Peyer's patch (tissue), 4 donors: Measurements from ENCODE around the gene FMN1. TPM values are rescaled to one million over a fixed set of nuclear protein-coding genes. Genes with fewer than 3 reads are reported as not detected.

Experiments used
- DNase-seq, 3 donors: peaks; one replicate each; pipeline ENCODE4 v3.0.0-alpha.2; 2017 to 2019
- H3K27ac ChIP-seq, 4 donors: fragments of 200-600 bp; sonication (generic); one replicate each; pipeline ENCODE4 v1.5.1; 2016 to 2019
- H3K27me3 ChIP-seq, 2 donors: fragments of 200-600 bp; sonication (generic); one replicate each; pipeline ENCODE4 v1.5.1; 2019
- H3K36me3 ChIP-seq, 3 donors: fragments of 200-600 bp; sonication (generic); one replicate each; pipeline ENCODE4 v1.5.1; 2016 to 2019
- H3K4me1 ChIP-seq, 4 donors: fragments of 200-600 bp; sonication (generic); one replicate each; pipeline ENCODE4 v1.5.1; 2016 to 2019
- H3K4me3 ChIP-seq, 4 donors: fragments of 200-600 bp; sonication (generic); 1 replicate in 3 of 4; 2 replicates in 1 of 4; pipeline ENCODE4 v1.5.1; 2016 to 2019; ENCODE audit warnings: mild to moderate bottlenecking in 1 of 4
- H3K9me3 ChIP-seq, 4 donors: fragments of 200-600 bp; sonication (generic); one replicate each; pipeline ENCODE4 v1.5.1; 2016 to 2019; ENCODE audit warnings: mild to moderate bottlenecking in 1 of 4
- POLR2A ChIP-seq, 2 donors: fragments of 450-650 bp; IDR thresholded peaks; one replicate each; pipeline ENCODE4 v1.5.1; 2017; ENCODE audit warnings: antibody characterized with exemption in 2 of 2, mild to moderate bottlenecking in 2 of 2, moderate library complexity in 2 of 2
- total RNA-seq, 4 donors: library from RNA; depleted of rRNA; stranded (reverse); fragments of >200 nt; gene quantifications; one replicate each; pipeline ENCODE4 v1.1.0, GENCODE V29; 2016
- TF ChIP-seq, protein P1 (sequence below), 6 experiments: fragments of 450-650 bp in 4 of 6; fragments of 200-600 bp in 2 of 6; sonication (generic) in 1 of 6; IDR thresholded peaks; one replicate each; pipeline ENCODE4 v1.5.1; 2017 to 2019; ENCODE audit warnings: antibody characterized with exemption in 6 of 6, mild to moderate bottlenecking in 3 of 6, moderate library complexity in 1 of 6

FMN1 gene
- total RNA-seq, 4 donors from 2014 or later = 15.4 to 57.8 (median 29.1) TPM

DNA sequence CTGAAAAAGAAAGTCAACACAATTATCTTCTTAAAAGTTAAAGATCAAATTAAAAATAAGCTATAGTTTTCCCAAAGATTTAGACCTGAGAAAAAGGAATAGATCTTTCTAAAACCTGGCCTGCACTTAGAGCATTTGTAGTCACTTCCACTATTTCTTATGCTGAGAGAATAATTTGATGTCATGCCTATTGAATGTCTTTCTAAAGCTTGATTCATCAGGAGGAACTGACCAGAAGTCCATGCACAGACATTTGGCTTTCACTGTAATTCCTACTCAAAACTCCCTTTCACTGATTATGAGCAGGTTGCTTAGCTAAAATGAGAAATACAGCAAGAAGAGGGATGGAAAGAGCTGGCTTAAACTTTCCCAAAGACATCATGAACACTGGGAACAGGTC lies 472.4 kb downstream of the FMN1 start:
- Histone ChIP-seq H3K4me1 (peaks cover 0 to 22% (median 0%) of the 10 kb centered on the region in 4 donors), H3K36me3 (no peaks in the 10 kb centered on the region), H3K9me3 (no peaks in the 10 kb centered on the region), H3K27me3 (peaks cover 0 to 12% of the 10 kb centered on the region in 2 donors), H3K4me3 (no peak overlapping the region), H3K27ac (no peak overlapping the region)
- TF ChIP-seq, protein P1, sequence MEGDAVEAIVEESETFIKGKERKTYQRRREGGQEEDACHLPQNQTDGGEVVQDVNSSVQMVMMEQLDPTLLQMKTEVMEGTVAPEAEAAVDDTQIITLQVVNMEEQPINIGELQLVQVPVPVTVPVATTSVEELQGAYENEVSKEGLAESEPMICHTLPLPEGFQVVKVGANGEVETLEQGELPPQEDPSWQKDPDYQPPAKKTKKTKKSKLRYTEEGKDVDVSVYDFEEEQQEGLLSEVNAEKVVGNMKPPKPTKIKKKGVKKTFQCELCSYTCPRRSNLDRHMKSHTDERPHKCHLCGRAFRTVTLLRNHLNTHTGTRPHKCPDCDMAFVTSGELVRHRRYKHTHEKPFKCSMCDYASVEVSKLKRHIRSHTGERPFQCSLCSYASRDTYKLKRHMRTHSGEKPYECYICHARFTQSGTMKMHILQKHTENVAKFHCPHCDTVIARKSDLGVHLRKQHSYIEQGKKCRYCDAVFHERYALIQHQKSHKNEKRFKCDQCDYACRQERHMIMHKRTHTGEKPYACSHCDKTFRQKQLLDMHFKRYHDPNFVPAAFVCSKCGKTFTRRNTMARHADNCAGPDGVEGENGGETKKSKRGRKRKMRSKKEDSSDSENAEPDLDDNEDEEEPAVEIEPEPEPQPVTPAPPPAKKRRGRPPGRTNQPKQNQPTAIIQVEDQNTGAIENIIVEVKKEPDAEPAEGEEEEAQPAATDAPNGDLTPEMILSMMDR (IDR thresholded peaks at IDR 0.05) = no peak
- no peak for TF ChIP-seq POLR2A (IDR thresholded peaks at IDR 0.05)
- DNase-seq = no peak

DNA sequence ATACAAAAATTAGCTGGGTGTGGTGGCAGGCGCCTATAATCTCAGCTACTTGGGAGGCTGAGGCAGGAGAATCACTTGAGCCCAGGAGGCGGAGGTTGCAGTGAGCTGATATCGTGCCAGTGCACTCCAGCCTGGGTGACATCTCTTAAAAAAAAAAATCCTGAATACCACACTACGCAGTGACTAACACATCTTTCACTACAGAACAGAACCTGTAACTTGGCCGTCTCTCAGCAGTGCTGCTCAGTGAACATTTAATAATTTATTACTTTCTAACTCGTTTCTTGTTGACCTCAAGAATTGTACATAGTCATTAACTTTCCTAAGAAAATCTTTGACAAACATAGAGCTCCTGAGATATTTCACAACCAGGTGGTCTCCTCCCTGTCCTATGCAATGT lies 472.9 kb downstream of the FMN1 start:
- H3K4me3 ChIP-seq = no peak overlapping the region
- peaks cover 0 to 13% of the 10 kb centered on the region in 2 donors for H3K27me3 ChIP-seq
- TF ChIP-seq POLR2A (IDR thresholded peaks at IDR 0.05) = no peak
- TF ChIP-seq, protein P1 (IDR thresholded peaks at IDR 0.05) = no peak
- no peak overlapping the region for H3K27ac ChIP-seq
- no peak for DNase-seq
- peaks cover 0 to 23% (median 0%) of the 10 kb centered on the region in 4 donors for H3K4me1 ChIP-seq
- H3K9me3 ChIP-seq = no peaks in the 10 kb centered on the region
- H3K36me3 ChIP-seq = no peaks in the 10 kb centered on the region

DNA sequence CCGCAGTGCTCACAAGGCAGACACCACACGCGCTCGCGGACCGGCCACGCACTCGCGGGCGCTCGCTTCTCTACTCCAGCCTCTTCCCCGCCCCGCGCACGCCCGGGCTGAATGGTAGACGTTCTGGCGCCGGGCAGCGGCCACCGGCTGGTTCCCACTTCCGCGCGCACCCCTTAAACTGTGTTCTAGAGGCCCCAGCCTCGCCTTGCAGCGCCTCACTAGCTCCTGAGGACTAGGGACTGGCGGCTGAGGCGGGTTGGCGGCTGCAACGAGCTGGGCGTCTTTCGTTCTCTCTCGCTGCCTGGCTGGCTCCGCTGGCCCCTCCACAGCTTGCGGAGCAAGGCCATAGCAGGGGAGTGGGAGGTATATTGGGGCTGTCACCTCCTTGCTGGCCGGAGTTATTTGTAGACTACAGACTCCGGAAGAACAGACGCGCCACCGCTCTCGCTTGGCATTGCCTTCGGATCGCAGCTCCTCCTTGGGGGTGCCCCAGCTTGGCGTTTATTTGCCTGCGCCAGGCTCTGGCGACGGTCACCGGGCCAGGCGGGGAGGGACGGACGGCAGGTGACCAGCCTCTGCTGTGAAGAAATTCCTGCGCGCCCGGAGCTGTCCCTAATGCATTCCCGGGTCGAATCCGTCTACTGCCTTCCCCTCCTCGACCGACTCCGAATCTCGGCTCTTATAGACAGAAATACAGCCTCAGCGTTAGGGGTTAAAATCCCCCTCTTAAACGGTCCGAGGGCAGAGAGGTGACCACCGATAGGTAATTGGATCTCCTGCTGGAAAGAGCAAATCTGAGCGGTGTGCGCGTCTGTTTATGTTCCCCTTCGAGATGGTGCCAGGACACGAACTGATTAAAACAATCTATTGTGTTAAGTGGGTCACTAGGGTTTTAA lies 475.4 kb downstream of the FMN1 start:
- peaks cover 0 to 23% (median 0%) of the 10 kb centered on the region in 4 donors for H3K4me1 ChIP-seq
- H3K27ac ChIP-seq = peak overlapping the region; percentile 36 to 62 (median 56)
- DNase-seq = peak in 1 of 3 donors; percentile 51
- H3K4me3 ChIP-seq = peak overlapping the region; percentile 26 to 49 (median 29)
- H3K27me3 ChIP-seq = peaks cover 0 to 17% of the 10 kb centered on the region in 2 donors
- no peaks in the 10 kb centered on the region for H3K9me3 ChIP-seq
- TF ChIP-seq, protein P1 (IDR thresholded peaks at IDR 0.05) = no peak
- TF ChIP-seq POLR2A (IDR thresholded peaks at IDR 0.05) = no peak
- no peaks in the 10 kb centered on the region for H3K36me3 ChIP-seq

DNA sequence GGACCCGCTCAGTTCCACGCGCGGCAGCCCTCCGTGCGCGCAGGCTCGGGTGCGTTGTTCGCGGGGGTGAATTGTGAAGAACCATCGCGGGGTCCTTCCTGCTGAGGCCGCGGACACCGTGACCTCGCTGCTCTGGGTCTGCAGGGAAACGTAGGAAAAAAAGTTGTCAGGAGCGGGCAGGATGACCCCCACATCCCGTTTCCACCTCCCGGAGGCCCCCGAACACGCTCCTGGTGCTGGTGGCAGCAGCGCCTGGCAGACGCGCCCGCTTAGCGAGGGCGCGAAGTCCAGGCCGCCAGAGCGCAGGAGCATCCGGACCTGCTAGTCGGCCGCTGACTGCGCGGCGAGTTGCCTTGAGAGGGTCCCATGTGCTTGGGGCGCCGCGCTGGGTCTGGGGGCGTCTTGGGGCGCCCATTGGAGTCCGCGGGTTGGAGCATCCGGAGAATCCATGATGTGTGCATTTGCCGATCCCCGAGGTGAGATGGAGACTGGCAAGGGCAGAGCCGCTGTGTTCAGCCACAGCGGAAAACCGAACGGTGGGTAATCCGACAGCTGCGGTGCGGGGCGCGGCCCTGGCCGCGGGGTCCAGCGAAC lies 476.2 kb downstream of the FMN1 start:
- H3K27me3 ChIP-seq = peaks cover 0 to 17% of the 10 kb centered on the region in 2 donors
- TF ChIP-seq, protein P1 (IDR thresholded peaks at IDR 0.05) = no peak
- no peak for TF ChIP-seq POLR2A (IDR thresholded peaks at IDR 0.05)
- H3K9me3 ChIP-seq = no peaks in the 10 kb centered on the region
- peak in 1 of 3 donors; percentile 53 for DNase-seq
- H3K4me3 ChIP-seq = peak overlapping the region; percentile 26 to 49 (median 29)
- peak overlapping the region; percentile 36 to 62 (median 56) for H3K27ac ChIP-seq
- peaks cover 0 to 23% (median 0%) of the 10 kb centered on the region in 4 donors for H3K4me1 ChIP-seq
- H3K36me3 ChIP-seq = no peaks in the 10 kb centered on the region

DNA sequence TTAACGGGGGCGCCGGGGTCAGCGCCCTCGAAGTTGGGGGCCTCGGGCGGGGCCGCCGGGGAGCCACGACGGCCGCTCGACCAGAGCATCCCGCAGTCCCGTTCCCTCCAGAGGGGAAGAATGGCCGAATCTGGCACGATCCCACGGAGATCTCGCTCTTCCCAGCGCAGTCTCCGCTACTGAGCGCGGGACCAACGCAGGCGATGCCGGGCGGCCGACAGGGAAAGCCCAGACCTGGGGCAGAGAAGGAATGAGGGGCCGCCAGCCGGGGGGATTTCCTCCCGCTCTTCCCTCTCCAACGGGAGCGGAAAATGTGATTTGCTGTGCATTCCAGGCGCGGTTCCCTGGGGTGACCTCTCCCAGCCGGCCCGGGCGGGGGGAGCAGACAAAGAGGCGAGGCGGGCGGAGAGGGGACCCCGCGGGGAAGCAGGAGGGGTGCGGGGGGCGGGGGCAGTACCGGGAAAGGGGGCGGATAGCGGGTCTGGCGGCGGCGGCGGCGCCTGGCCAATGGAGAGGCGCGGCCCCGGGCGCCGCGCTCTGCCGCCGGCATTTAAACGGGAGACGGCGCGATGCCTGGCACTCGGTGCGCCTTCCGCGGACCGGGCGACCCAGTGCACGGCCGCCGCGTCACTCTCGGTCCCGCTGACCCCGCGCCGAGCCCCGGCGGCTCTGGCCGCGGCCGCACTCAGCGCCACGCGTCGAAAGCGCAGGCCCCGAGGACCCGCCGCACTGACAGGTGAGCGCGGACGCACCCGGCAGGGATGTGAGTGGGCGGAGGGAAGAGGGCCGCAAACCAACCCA lies 476.9 kb downstream of the FMN1 start, which contains the start of gene GREM1:
GREM1 (plus strand) TSS at position 579 of the 801 bp plus-strand sequence. CDS start 12,687 bp downstream, outside the sequence.
- Histone ChIP-seq H3K27me3 (peaks cover 0 to 17% of the 10 kb centered on the region in 2 donors), H3K36me3 (no peaks in the 10 kb centered on the region), H3K4me3 (peak within 1 kb of the TSS; percentile 26 to 49 (median 29)), H3K9me3 (no peaks in the 10 kb centered on the region), H3K27ac (peak within 1 kb of the TSS; percentile 58 to 64 (median 62)), H3K4me1 (peaks cover 0 to 23% (median 0%) of the 10 kb centered on the region in 4 donors)
- TF ChIP-seq, protein P1 (IDR thresholded peaks at IDR 0.05) = no peak
- no peak for TF ChIP-seq POLR2A (IDR thresholded peaks at IDR 0.05)
- DNase-seq = peak in 2 of 3 donors; percentile 48
